Hematopoietic multipotent progenitor cell treated with erythropoietin and hydrocortisone succinate and interleukin-3 and kit ligand, for 15 days (in vitro differentiated cells): ENCODE results near the gene COBLL1.
A peak's percentile ranks its signal among the peaks of the same experiment; 100 is the strongest.
"Not testable (repeated sequence)": the region's sequence is repeated elsewhere in the genome, so short reads cannot be mapped to it uniquely, and the experiment has no call there.

ENCODE experiments used
- DNase-seq: peaks from one replicate; pipeline ENCODE4 v3.0.0-alpha.2; 2015; ENCODE audit warnings: low spot score

The COBLL1 gene, protein sequence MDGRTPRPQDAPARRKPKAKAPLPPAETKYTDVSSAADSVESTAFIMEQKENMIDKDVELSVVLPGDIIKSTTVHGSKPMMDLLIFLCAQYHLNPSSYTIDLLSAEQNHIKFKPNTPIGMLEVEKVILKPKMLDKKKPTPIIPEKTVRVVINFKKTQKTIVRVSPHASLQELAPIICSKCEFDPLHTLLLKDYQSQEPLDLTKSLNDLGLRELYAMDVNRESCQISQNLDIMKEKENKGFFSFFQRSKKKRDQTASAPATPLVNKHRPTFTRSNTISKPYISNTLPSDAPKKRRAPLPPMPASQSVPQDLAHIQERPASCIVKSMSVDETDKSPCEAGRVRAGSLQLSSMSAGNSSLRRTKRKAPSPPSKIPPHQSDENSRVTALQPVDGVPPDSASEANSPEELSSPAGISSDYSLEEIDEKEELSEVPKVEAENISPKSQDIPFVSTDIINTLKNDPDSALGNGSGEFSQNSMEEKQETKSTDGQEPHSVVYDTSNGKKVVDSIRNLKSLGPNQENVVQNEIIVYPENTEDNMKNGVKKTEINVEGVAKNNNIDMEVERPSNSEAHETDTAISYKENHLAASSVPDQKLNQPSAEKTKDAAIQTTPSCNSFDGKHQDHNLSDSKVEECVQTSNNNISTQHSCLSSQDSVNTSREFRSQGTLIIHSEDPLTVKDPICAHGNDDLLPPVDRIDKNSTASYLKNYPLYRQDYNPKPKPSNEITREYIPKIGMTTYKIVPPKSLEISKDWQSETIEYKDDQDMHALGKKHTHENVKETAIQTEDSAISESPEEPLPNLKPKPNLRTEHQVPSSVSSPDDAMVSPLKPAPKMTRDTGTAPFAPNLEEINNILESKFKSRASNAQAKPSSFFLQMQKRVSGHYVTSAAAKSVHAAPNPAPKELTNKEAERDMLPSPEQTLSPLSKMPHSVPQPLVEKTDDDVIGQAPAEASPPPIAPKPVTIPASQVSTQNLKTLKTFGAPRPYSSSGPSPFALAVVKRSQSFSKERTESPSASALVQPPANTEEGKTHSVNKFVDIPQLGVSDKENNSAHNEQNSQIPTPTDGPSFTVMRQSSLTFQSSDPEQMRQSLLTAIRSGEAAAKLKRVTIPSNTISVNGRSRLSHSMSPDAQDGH

DNA sequence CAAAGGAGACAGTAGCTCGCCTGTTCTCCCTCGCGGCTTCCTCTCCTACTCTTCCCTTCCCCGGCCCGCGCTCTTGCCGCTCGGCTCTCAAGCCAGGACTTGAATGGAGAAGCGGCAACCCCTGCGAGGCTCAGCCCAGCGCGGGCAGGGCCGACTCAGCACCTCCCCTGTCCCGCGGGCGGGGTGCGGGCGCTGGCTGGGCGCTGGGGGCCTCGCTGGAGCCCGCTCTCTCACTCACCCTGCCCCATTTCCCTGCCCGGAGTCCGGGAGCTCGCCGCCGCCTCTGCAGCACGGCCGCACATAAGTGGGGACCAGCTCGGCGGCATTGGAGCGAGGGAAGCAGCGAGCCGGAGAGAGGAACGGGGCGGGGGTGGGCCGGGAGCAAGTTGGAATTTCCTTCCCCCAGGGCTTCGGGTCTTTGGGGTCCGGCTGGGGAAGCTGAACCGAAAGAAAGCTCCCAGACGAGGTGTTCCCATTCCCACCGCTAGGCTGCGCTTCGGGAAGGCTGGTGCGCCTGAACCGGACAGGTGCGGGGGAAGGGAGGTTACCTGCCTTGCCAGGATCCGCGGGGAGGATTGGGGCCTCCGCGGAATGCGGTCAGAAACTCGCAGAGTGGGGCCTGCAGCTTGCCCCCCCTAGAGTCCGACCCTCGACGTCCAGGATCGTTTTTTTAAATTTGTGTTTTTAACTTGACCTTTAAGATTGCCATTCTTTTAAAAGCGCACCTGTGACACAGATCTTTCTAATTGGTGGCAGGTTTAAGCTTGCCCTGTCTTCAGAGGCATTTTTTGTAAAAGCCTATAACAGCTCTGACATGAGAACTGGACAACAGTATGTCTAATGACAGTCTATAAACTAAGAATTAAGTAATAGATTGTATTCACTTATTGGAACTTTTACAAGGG lies at the start of gene COBLL1:
Gene COBLL1 (minus strand): TSS at position 105 of the 905 bp plus-strand sequence. CDS start 627 bp downstream, outside the sequence.
- peak; percentile 60 for DNase-seq

DNA sequence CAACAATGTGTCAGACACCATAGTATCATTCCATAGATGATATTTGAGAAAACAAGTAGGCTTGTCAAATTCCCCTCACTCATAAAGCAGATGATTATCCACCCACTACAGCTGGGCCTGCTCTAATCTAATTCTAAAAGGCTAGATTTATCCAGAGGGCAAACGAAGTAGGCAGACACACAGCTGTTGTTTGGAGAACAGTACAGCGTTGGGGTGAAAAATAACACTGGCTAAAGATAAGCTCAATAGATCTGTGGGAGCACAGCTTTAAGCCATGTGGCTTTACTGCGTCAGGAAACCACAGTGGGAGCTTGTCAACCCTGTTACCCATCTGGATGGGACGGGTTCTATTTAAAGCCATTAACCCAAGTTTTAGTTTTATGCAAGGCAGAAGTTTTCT lies 48.9 kb upstream of the COBLL1 start:
- DNase-seq, result no peak

DNA sequence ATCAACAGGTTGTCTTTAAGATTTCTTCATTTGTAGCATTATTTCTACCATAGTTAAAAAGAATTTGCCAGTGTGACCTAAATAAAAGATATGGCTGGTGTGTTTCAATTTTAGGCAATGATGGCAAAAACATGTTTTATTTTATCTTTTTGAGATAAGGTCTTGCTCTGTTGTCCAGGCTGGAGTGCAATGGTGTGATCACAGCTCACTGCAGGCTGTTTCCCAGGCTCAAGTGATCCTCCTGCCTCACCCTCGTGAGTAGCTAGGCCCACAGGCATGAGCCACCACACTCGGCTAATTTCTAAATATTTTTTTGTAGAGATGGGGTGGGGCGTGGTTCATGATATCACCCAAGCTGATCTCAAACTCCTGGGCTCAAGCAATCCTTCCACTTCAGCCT lies 47.0 kb upstream of the COBLL1 start:
- no peak for DNase-seq

DNA sequence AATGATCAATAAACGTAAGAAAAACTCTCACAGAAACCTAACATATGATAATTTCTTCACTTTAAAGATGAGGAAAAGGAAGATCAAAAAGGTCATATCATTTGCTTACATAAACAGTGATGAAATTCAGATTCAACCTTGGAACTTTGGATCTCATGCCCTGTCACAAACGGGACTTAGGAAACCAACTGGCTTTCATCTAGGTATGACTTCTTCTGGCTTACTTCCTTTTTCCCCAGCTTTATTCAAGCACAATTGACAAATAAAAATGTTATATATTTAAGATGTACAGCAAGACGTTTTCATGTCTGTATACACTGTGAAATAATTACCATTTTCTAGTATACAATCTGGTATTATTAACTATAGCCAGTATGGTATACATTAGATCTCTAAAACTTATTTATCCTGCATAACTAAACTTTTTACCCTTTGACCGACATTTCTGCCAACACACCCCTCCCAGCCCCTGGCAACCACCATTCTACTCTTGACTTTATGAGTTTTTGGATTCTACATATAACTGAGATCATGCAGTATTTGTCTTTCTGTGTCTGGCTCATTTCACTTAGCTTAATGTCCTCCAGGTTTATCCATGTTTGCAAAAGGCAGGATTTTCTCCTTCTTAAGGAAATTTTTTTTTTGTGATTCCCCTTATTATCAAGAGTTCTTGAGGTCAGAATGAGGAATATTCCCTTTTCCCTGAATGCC lies 46.0 kb upstream of the COBLL1 start:
- no peak for DNase-seq

DNA sequence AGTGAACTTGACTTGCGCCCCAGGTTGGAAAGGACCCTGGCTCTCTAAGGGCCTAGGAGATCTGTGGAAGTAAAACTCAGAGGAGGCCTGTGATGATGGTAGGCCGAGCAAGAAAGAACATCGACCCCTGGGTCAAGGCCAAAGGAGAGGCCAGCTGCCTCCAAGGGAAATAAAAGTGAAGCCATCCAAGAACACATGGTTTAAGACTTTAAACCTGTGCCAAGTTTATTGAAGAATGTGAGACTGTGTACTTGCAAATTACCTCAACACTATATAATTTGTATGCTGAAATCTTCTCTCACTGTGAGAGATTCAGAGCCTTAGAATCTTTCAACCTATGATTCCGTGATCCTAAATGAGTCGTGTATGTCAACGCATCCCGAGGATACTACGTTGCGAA lies 40.7 kb upstream of the COBLL1 start:
- no peak for DNase-seq

DNA sequence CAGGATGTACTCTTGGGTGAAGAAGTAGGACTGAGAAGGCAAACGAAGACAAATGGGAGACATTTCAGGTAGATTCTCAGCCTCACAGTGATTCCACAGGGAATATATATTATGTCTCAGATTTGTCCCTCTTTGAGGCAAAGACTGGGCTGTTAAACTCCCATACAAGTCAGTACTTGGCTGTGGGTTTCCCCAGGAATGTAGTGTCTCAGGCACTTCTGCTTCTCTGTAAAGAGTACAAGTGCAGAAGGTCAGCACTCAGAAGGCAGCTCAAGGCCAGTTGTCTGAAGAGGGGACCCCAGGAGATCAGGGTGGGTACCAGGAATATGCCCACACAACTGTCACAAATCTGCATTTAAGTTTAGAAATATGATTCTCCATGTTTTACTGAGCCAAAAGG lies 39.9 kb upstream of the COBLL1 start:
- no peak for DNase-seq

DNA sequence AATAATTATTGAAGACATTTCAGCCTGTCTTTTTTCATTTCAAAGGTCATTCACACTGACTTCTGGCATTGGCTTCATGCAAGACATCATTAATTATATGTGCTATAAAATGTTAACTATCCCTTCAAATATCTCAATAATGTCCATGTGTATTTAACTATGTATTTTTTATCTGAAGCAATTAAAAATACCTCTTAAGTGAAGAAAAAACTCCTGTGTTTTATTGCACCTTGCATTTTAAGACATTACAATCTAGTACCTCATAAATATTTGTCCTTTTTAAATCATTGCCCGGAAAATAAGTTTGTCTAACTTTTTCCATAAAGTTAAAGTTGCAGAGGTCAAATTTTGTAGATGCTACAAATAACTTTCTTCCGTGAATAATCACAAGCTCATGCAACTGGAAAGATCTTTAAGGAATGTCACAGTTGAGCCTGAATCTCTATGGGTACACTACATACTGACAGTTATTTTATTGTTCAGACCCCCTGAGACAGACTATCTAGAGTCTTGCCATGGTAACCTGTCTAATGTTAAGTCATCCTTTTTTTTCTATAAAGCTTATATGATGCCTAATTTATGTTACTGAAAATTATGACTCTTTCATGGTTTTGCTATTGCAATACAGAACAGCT lies 38.4 kb upstream of the COBLL1 start:
- DNase-seq, result no peak

DNA sequence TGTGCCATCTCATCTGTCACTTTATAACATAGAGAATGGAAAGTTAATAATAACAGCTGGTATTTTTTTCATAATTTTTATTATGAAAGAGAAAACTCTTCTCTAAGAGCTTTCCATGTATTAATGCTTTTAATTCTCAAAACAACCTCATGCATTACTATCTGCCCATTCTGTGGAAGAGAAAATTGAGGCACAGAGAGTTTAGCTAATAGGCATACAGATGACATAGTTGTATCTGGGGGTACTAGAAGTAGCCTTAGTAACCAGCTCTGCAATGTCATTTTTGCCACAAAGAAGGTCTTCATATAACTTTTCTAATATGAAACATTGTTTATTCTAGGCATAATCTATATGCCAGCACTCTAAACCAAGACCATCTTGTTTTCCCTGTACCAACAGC lies 36.3 kb upstream of the COBLL1 start:
- DNase-seq, result no peak

DNA sequence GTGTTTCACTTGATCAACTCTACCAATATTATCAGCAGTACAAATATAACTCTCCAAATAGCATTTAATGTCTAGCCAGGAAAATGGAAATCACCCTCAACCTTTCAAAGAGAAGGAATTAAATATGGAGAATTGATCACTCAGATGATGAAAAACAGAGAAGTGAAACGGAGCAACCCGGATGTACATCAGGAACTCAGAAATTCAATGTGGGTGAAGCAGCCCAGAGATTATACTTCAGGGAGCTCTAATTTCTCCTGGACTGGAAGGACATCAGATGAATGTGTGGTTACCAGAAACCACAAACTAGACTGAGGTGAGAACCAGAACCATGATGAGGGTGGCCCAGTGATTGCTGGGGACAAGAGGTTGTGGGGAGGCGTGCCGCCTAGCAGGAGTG lies 35.5 kb upstream of the COBLL1 start:
- DNase-seq, result no peak

DNA sequence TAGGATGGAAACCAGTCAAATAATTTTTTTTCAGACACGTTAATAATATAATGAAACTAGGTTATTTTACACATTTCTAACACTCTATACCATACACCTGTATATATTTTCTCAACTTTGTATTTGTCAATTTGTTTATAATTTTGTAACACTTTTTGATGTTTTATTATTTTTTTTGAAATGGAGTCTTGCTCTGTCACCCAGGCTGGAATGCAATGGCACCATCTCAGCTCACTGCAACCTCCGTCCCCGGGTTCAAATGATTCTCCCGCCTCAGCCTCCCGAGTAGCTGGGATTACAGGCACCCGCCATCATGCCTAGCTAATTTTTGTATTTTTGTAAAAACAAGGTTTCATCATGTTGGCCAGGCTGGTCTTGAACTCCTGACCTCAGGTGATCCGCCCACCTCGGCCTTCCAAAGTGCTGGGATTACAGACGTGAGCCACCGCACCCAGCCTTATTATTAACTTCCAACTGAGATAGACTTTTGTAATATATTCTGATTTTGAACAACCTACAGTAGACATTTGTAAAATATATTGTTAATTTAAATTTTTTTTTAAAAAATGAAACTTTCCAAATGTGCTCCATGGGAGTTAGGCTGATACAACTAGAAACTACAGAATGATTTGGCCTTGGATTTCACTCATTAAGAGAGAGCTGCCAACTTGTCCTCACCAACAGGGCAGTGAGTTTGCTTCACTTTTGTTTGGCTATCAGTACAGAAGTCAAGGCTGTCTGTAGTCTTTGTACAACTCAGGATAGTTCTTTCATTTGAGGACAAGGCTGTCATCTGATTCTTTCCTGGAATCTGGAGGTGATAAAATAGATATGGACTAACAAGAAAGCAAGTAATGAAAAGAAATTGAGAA lies 33.9 kb upstream of the COBLL1 start:
- no peak for DNase-seq

DNA sequence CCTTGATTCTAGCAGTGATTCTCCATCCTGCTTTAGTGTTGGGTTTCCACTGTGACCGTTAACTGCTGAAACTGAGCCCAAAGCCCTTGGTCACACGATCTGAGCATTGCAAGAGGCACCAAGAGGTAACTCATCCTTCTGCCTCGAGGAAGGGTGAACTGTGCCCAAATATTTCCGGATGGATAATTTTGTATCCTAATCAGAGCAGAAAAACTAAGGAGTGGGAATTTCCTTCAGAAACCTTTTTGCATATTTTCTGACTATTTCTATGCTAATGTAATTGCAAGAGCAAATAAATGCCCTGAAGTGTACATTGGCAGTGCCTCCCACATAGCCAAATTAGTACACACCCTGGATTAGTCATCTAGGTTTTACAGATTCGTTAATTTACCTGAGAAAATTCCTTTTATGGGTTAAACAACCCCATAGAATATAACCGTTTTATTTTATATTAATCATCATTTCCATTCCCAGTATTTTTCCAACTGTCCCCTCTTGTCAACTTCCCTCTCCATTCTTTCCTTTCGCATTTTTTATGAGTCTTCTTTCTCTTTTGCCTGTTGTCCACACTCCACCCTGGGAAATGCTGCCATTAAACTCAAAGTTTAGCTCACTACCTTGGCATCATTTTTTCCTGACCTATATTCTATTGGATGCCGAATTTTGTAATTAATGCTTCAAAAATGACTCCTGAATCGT lies 31.7 kb upstream of the COBLL1 start:
- no peak for DNase-seq

DNA sequence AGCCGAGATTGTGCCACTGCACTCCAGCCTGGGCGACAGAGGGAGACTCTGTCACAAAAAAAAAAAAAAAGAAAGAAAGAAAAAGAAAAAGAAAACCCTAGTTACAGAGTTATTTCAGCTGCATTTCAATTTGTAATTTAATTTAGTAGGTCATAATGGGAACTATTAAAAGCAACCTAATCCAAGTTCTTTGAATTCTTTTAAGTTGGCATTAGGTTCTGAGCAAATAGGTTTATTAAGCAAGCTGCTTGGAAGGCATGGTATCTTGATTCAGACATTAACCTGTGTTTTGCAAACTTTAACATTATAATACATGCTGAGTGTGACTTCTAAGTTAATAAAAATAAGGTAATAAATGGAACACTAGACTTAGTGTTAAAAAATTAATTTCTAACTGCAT lies 29.8 kb upstream of the COBLL1 start:
- DNase-seq, result no peak

DNA sequence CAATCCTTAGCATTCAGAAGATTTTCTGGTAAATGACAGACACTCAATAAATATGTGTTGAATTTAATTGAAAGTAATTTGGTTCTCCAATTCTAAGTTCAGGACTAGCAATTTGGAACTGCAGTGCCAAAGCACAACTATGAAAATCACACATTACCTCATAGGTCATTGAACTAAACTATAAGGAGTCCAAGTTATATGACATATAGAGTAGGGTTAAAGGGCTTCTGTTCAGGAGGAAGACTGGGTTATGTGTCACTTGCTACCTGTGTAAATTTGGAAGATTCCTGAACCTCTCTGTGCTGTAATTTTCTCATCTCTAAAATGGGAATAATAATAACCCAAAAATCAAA lies 27.8 kb upstream of the COBLL1 start:
- DNase-seq, result no peak

DNA sequence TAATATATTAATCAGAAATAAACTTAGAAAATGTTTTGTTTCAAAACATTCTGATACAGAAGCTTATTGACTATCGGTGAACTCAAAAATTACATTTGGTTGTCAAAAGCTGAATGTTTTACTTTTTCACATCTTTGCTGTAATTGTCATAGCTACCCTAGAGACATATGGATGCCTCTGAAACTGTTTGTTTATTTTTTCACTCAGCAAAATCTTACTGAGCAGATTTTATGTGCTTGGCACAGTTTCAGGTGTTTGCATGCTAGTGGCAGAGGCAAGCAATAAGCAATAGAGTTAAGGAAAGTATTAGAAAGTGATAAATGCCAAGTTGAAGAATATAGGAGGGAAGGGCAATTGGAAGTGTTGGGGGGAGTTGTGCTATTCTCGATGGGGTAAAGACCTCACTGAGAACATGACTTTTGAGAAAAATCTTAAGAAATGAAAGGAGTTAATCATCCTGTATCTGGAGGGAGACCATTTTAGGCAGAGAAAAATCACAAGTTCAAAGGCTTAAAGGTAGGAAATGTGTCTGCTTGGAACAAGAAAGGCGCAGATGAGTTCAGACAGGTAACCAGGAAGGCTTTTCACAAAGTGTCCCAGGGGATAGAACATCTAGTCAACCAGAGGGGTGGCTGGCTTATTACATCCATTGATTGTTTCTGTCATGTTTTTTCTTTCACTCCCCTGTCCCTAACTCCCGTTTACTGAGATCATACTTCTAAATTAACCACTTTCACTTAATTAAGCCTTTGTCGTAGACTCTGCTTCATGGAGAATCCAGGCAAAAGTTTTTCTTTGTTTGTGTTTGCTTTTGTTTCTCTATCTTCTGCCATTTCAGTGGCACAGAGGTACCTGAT lies 27.2 kb upstream of the COBLL1 start:
- no peak for DNase-seq

DNA sequence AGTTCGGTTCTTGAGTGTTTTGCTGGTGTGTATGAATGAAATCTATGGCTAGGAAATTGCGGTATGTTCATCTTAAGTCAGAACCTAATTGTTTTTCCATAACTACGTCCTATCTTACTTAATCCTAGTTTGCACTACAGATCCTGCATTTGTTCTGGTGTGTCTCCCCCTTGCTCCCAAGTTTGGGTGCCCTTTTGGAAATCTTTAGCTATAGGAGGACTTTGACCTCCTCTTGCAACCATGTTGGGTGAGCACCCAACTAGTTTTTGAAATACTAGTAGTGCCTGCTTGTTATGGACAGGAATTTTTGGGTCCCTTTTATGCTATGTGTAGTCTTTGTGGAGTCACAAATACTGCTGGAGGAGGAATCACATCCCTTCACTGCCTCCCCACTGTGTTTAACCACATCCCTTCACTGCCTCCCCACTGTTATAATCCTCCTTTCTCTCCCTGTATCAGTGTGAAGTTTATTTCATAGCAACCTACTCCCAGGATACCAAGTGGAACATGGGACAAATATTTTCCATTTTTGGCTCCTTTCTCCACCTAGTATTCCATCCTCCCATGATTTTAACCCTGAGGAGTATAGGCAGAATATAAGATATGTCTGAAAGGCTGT lies 26.3 kb upstream of the COBLL1 start:
- DNase-seq, result no peak

DNA sequence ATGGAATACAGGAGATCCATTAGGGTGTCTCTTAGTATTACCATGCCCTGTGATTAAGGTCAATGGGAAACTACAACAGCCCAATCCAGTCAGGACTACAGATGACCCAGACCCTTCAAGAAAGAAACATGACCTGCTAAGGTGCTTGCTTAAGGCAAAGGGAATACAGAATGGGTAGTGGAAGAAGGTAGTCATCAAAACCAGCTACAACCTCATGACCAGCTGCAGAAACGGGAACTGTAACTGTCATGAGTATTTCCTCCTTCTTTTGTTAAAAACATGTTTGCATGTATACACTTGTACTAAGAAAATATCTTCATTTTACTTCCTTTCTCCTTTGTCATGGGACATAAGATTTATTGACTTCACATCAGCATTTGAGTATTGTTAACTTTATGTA lies 24.8 kb upstream of the COBLL1 start:
- DNase-seq, result not testable (repeated sequence)

DNA sequence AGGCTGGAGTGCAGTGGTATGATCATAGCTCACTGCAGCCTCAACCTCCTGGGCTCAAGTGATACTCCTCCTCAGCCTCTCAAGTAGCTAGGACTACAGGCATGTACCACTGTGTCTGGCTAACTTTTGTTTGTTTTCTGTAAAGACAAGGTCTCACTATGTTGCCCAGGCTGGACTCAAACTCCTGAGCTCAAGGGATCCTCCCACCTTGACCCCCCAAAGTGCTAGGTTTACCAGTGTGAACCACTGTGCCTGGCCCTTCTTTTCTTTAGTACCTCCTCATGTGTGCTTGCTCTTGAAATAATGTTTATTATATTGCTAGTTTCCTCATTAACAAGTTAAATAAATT lies 19.0 kb upstream of the COBLL1 start:
- DNase-seq, result no peak
